ENCODE results near the gene ZNF862.

ZNF862 gene

GRCh38 chr7:149838224-149838991 is at the start of gene ZNF862:
Gene ZNF862 (plus strand): TSS chr7:149838375. CDS start chr7:149838612, 237 bp downstream.
- DNase-seq = peak; percentile 96 to 99

- no peak for DNase-seq
Measured at GRCh38 chr7:149789101-149789500, 49.1 kb upstream of the ZNF862 start.

- DNase-seq = peak in 1 of 2 donors; percentile 13
Measured at GRCh38 chr7:149790146-149790548, 48.0 kb upstream of the ZNF862 start.

GRCh38 chr7:149790754-149791360 is 47.3 kb upstream of the ZNF862 start:
- DNase-seq = no peak

- DNase-seq = no peak
Measured at GRCh38 chr7:149791411-149792219, 46.6 kb upstream of the ZNF862 start.

- DNase-seq = no peak
Measured at GRCh38 chr7:149792220-149792595, 46.0 kb upstream of the ZNF862 start.

- no peak for DNase-seq
Measured at GRCh38 chr7:149793261-149793660, 44.9 kb upstream of the ZNF862 start.

- no peak for DNase-seq
Measured at GRCh38 chr7:149794661-149795060, 43.5 kb upstream of the ZNF862 start.

GRCh38 chr7:149795126-149795525 is 43.0 kb upstream of the ZNF862 start:
- no peak for DNase-seq

GRCh38 chr7:149796287-149796860 is 41.8 kb upstream of the ZNF862 start:
- DNase-seq = no peak

GRCh38 chr7:149797771-149798170 is 40.4 kb upstream of the ZNF862 start:
- no peak for DNase-seq

GRCh38 chr7:149799397-149800168 is 38.6 kb upstream of the ZNF862 start:
- DNase-seq = no peak

- DNase-seq = no peak
Measured at GRCh38 chr7:149800169-149800555, 38.0 kb upstream of the ZNF862 start.

GRCh38 chr7:149801002-149801566 is 37.1 kb upstream of the ZNF862 start:
- no peak for DNase-seq

GRCh38 chr7:149801816-149802215 is 36.4 kb upstream of the ZNF862 start:
- no peak for DNase-seq

- no peak for DNase-seq
Measured at GRCh38 chr7:149802966-149803365, 35.2 kb upstream of the ZNF862 start.

GRCh38 chr7:149803551-149804074 is 34.6 kb upstream of the ZNF862 start:
- DNase-seq = no peak

- DNase-seq = no peak
Measured at GRCh38 chr7:149804106-149804505, 34.1 kb upstream of the ZNF862 start.

GRCh38 chr7:149806726-149807125 is 31.4 kb upstream of the ZNF862 start:
- no peak for DNase-seq

GRCh38 chr7:149808311-149808710 is 29.9 kb upstream of the ZNF862 start:
- no peak for DNase-seq

GRCh38 chr7:149809215-149809614 is 29.0 kb upstream of the ZNF862 start:
- no peak for DNase-seq

- no peak for DNase-seq
Measured at GRCh38 chr7:149811221-149811620, 27.0 kb upstream of the ZNF862 start.

Measured in hippocampal formation (tissue), 2 donors.